Activated B cell treated with CpG ODN at 0.5 μM for 24 hours (primary cell): ENCODE results near the gene RHOT2. TPM values are rescaled to one million over a fixed set of nuclear protein-coding genes. Genes with fewer than 3 reads are reported as not detected.

Source experiments
- ATAC-seq: fragments of 200-7000 bp; cut with Tn5 transposase; one replicate; pipeline ENCODE4 v1.10.0; 2021; ENCODE audit warnings: low read depth, mild to moderate bottlenecking, moderate library complexity
- CTCF ChIA-PET: fragments of 350-600 bp; sonication (Branson Sonifier 250); formaldehyde crosslinking; loops from one replicate; lab custom pipeline; 2021; ENCODE audit warnings: antibody characterized with exemption; lab: Charles Lee
- POLR2A ChIA-PET: fragments of 350-600 bp; sonication (Branson Sonifier 250); formaldehyde crosslinking; loops from one replicate; lab custom pipeline; 2021; ENCODE audit warnings: antibody characterized with exemption; lab: Charles Lee
- DNase-seq: peaks from one replicate; pipeline ENCODE4 v3.0.0; 2022
- H3K27ac Mint-ChIP-seq: one replicate; pipeline ENCODE4 v1.8.0; 2020; ENCODE audit warnings: mixed read lengths
- H3K27me3 Mint-ChIP-seq: one replicate; pipeline ENCODE4 v1.8.0; 2021; ENCODE audit warnings: mixed read lengths
- H3K36me3 Mint-ChIP-seq: one replicate; pipeline ENCODE4 v1.8.0; 2021; ENCODE audit warnings: low read depth, mixed read lengths
- H3K4me1 Mint-ChIP-seq: one replicate; pipeline ENCODE4 v1.8.0; 2021; ENCODE audit warnings: mixed read lengths
- H3K4me3 Mint-ChIP-seq: one replicate; pipeline ENCODE4 v1.8.0; 2020; ENCODE audit warnings: mild to moderate bottlenecking, mixed read lengths
- H3K9me3 Mint-ChIP-seq: one replicate; pipeline ENCODE4 v1.8.0; 2020; ENCODE audit warnings: mixed read lengths
- intact Hi-C: fragments of 100-400 bp; cut with micrococcal nuclease; formaldehyde crosslinking; loops from one replicate; pipeline ENCODE4 v1.15.1; 2024
- total RNA-seq: library from RNA; stranded (reverse); gene quantifications from 2 replicates; pipeline ENCODE4 v1.2.3, GENCODE V29; 2022
- TF ChIP-seq, protein P1 (sequence below): fragments of 200-600 bp; IDR thresholded peaks from one replicate; pipeline ENCODE4 v1.8.0; 2022; ENCODE audit warnings: antibody characterized with exemption, mild to moderate bottlenecking

Gene RHOT2
- total RNA-seq, 1 donor from 2014 or later, result 170 TPM

GRCh38 chr16:708959-709358, 41.0 kb downstream of the RHOT2 start:
- Mint-ChIP-seq H3K9me3 (no peaks in the 10 kb centered on the region), H3K36me3 (no peaks in the 10 kb centered on the region), H3K4me1 (peaks cover 8% of the 10 kb centered on the region), H3K27ac (no peak overlapping the region), H3K27me3 (peaks cover 27% of the 10 kb centered on the region), H3K4me3 (no peak overlapping the region)
- POLR2A ChIA-PET, result interaction anchor here (2.2 kb wide), 1 partner anchor 19 kb away, joined by 5 read pairs; the partner anchor contains the start of gene WDR24
- TF ChIP-seq, protein P1, sequence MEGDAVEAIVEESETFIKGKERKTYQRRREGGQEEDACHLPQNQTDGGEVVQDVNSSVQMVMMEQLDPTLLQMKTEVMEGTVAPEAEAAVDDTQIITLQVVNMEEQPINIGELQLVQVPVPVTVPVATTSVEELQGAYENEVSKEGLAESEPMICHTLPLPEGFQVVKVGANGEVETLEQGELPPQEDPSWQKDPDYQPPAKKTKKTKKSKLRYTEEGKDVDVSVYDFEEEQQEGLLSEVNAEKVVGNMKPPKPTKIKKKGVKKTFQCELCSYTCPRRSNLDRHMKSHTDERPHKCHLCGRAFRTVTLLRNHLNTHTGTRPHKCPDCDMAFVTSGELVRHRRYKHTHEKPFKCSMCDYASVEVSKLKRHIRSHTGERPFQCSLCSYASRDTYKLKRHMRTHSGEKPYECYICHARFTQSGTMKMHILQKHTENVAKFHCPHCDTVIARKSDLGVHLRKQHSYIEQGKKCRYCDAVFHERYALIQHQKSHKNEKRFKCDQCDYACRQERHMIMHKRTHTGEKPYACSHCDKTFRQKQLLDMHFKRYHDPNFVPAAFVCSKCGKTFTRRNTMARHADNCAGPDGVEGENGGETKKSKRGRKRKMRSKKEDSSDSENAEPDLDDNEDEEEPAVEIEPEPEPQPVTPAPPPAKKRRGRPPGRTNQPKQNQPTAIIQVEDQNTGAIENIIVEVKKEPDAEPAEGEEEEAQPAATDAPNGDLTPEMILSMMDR, result no peak
- DNase-seq (no peak), ATAC-seq (no peak)
- CTCF ChIA-PET, result no interaction called here
- intact Hi-C loops, result no loop called here

GRCh38 chr16:709566-710499, 41.9 kb downstream of the RHOT2 start:
- TF ChIP-seq, protein P1, result no peak
- ChIA-PET CTCF (interaction anchor here (1.2 kb wide), 1 partner anchor 75 kb away, joined by 6 read pairs; no protein-coding TSS in a partner anchor), POLR2A (interaction anchor here (1.2 to 2.0 kb wide), 2 partner anchors 11 to 78 kb away, joined by 3 to 4 read pairs; partner anchors contain the start of gene ANTKMT)
- Mint-ChIP-seq H3K27me3 (peaks cover 25% of the 10 kb centered on the region), H3K9me3 (no peaks in the 10 kb centered on the region), H3K4me3 (no peak overlapping the region), H3K36me3 (no peaks in the 10 kb centered on the region), H3K27ac (no peak overlapping the region), H3K4me1 (peaks cover 8% of the 10 kb centered on the region)
- no peak for DNase-seq
- no peak for ATAC-seq
- intact Hi-C loops, result loop anchor here (5.0 kb wide), 1 partner anchor 167 kb away; no protein-coding TSS in a partner anchor

GRCh38 chr16:710500-711075, 42.7 kb downstream of the RHOT2 start:
- no peak for DNase-seq
- ChIA-PET POLR2A (interaction anchor here (1.2 to 2.0 kb wide), 2 partner anchors 10 to 77 kb away, joined by 3 to 4 read pairs; partner anchors contain the start of gene ANTKMT), CTCF (interaction anchor here (1.2 kb wide), 1 partner anchor 74 kb away, joined by 6 read pairs; no protein-coding TSS in a partner anchor)
- no peaks in the 10 kb centered on the region for H3K36me3 Mint-ChIP-seq
- H3K27me3 Mint-ChIP-seq, result peaks cover 25% of the 10 kb centered on the region
- no peak overlapping the region for H3K27ac Mint-ChIP-seq
- peaks cover 8% of the 10 kb centered on the region for H3K4me1 Mint-ChIP-seq
- H3K9me3 Mint-ChIP-seq, result no peaks in the 10 kb centered on the region
- ATAC-seq, result no peak
- no peak overlapping the region for H3K4me3 Mint-ChIP-seq
- intact Hi-C loops, result loop anchor here (1.0 to 5.0 kb wide), 4 partner anchors 31 to 393 kb away; no protein-coding TSS in a partner anchor
- TF ChIP-seq, protein P1, result no peak

DNA sequence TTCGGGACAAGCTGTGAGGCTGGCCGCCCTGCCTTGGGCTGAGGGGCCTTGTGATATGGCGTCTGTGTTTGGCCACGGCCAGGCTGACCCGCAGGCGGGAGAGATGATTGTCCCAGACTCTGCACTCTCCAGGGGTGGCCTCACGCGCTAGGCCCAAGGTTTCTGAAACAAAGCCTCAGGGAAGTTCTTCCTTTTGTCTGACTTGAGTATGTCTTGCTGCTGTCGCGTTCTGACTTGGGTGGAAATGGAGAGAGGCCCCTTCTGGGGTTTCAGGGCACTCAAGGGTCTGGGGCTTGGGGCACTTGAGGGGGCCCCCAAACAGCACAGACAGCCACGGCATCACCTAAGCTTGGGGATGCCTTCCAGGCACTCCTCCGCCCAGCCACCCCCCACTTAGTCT, 43.2 kb downstream of the RHOT2 start:
- ATAC-seq, result no peak
- no peaks in the 10 kb centered on the region for H3K9me3 Mint-ChIP-seq
- ChIA-PET POLR2A (interaction anchor here (2.0 kb wide), 1 partner anchor 10 kb away, joined by 4 read pairs; the partner anchor contains the start of gene ANTKMT), CTCF (interaction anchor here (1.2 kb wide), 1 partner anchor 74 kb away, joined by 6 read pairs; no protein-coding TSS in a partner anchor)
- H3K4me3 Mint-ChIP-seq, result no peak overlapping the region
- H3K27ac Mint-ChIP-seq, result no peak overlapping the region
- TF ChIP-seq, protein P1, result no peak
- no peak for DNase-seq
- peaks cover 25% of the 10 kb centered on the region for H3K27me3 Mint-ChIP-seq
- intact Hi-C loops, result loop anchor here (1.0 to 5.0 kb wide), 4 partner anchors 30 to 392 kb away; no protein-coding TSS in a partner anchor
- peaks cover 11% of the 10 kb centered on the region for H3K4me1 Mint-ChIP-seq
- no peaks in the 10 kb centered on the region for H3K36me3 Mint-ChIP-seq
